GM18511 (cell line): ENCODE data around the gene PRCD.

Experiments
- ATAC-seq: cut with Tn5 transposase; IDR thresholded peaks from one replicate; pipeline ENCODE4 v1.9.1; 2021; ENCODE audit warnings: mild to moderate bottlenecking, moderate library complexity; ENCODE audit not compliant: unreplicated experiment

The PRCD gene

DNA sequence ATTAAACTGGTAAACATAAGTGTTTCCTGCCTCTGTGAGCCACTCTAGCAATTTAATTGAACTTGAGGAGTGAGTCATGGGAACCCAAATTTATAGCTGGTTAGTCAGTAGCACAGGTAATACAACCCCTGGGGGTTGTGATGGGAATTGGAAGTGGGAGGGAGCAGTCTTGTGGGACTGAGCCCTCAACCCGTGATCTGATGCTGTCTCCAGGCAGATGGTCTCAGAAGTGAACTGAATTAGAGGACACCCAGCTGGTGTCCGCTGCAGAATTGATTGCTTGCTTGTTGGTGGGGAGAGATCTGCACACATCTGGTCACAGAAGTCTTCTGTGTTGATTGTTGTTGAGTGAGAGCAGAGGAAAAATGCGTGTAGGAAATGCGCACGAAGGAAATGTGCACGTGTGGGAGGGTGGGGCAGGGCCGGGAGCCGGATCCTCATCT is 53.6 kb downstream of the PRCD start:
- ATAC-seq, result no peak

DNA sequence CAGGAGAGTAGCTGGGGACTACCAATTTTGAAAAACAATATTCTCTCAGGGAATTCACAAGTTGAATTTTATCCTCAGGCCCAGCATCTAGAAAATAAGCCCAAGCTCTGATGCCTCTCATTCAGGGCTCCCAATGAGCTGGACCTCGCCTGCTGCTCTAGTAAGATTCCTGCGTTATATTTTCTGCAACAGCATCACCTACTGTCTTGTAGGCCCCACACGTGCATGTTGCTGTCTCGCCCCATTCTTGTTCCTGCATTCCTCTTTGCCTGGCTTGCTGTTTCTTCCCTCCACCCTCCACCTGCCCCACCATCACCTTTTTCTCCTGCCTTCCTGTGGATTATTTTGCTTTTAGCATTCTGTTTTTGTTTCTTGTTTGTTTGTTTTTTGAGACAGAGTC is 54.1 kb downstream of the PRCD start:
- ATAC-seq, result no peak

DNA sequence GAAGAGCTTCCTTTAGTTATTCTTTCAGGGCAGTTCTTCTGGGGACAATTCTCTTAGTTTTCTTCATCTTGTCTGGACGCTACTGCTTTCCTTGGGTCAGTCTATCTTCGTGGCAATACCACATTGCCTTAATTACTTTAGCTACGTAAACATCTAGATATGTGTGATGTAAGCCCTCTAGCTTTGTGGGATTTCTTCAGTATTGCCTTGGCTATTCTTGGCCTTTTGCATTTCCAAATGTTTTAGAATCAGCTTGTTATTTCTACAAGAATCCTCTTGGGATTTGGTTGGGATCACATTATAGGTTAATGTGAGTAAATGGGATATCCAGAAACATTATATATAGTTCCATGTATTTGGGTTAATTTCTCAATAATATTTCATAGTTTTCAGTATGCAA is 54.8 kb downstream of the PRCD start:
- ATAC-seq, result no peak
